ENCODE measurements around the gene ABO.

DNA sequence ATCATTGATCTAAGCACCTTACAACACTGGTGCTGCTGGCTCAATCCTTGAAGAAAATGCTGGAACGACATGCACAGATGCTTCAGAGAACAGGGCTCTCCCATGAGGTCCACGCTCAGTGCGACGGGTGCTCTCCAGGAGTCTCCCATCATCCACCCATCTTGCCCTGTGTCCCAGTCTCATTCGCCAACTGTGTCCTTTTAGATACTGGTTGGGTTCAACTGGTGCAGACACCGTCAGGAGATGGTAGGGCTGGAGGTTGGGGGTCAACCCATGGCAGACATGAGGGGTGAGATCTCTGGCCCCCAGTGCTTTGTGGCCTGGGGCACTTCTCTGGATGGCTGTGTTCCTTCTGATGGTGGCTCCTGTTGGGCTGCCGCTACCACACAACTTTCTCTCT, 64.4 kb downstream of the ABO start:
- TF ChIP-seq, protein P1, sequence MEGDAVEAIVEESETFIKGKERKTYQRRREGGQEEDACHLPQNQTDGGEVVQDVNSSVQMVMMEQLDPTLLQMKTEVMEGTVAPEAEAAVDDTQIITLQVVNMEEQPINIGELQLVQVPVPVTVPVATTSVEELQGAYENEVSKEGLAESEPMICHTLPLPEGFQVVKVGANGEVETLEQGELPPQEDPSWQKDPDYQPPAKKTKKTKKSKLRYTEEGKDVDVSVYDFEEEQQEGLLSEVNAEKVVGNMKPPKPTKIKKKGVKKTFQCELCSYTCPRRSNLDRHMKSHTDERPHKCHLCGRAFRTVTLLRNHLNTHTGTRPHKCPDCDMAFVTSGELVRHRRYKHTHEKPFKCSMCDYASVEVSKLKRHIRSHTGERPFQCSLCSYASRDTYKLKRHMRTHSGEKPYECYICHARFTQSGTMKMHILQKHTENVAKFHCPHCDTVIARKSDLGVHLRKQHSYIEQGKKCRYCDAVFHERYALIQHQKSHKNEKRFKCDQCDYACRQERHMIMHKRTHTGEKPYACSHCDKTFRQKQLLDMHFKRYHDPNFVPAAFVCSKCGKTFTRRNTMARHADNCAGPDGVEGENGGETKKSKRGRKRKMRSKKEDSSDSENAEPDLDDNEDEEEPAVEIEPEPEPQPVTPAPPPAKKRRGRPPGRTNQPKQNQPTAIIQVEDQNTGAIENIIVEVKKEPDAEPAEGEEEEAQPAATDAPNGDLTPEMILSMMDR (IDR thresholded peaks at IDR 0.05), result no peak
- TF ChIP-seq POLR2AphosphoS5 (IDR thresholded peaks at IDR 0.05) (no peak), POLR2A (IDR thresholded peaks at IDR 0.05) (no peak), EP300 (IDR thresholded peaks at IDR 0.05) (no peak)

Measured in suprapubic skin (tissue), 4 donors.